SU-DHL-6 (cell line): ENCODE measurements around the gene YJU2.

Experiments used
- CTCF ChIP-seq: fragments of 200-600 bp; sonication (generic); IDR thresholded peaks from one replicate; pipeline ENCODE4 v1.5.1; 2017; ENCODE audit warnings: antibody characterized with exemption, mild to moderate bottlenecking, low read length, moderate library complexity; ENCODE audit not compliant: insufficient read depth, poor library complexity, severe bottlenecking
- EZH2phosphoT487 ChIP-seq: fragments of 200-600 bp; sonication (generic), shearing (Covaris generic); conservative IDR thresholded peaks from 2 replicates; pipeline ENCODE4 v1.6.1; 2018; ENCODE audit warnings: mild to moderate bottlenecking, antibody characterized with exemption, low read length, moderate library complexity, mixed read lengths

DNA sequence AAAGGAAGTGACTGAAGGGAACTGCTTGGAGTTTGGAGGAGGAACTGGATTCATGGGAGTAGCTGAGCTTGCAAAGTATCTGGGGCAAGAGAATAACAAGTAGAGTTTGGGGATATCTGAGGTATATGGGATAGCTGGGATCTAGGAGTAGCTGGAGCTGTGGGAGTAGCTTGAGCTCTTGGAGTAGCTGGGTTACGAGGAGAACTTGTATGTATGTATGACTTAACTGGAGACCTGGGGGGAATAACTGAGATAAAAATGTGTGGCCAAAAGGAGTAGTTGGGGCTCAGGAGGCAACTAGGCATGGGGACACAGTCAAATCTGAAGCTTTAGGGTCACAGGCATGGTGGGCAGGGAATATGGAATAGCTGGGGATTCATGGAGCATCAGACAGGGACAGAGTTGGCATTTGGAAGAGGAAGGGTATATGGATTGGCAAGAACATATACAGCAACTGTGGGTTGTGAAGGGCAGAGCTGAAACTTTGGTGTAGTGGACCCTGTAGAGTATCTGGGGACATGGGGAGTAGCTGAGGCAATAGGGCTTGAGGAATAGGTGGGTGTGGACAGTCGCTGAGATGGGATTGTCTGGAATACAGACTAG is 45.8 kb upstream of the YJU2 start:
- TF ChIP-seq CTCF (no peak), EZH2phosphoT487 (no peak)
